ENCODE data around the gene VSIG4. TPM values are rescaled to one million over a fixed set of nuclear protein-coding genes. Genes with fewer than 3 reads are reported as not detected.

The VSIG4 gene
- total and polyA plus RNA-seq, 7 donors = 26.0 to 213 (median 102) TPM

- H3K27ac ChIP-seq = no peak overlapping the region
- no peaks in the 10 kb centered on the region for H3K9me3 ChIP-seq
- TF ChIP-seq POLR2A (IDR thresholded peaks at IDR 0.05) (no peak), CTCF (IDR thresholded peaks at IDR 0.05) (no peak), POLR2AphosphoS5 (IDR thresholded peaks at IDR 0.05) (no peak), EP300 (IDR thresholded peaks at IDR 0.05) (no peak)
- H3K27me3 ChIP-seq = no peaks in the 10 kb centered on the region
- H3K4me3 ChIP-seq = no peak overlapping the region
- no peaks in the 10 kb centered on the region for H3K36me3 ChIP-seq
- 56 to 84% methylated on average over 5 of the region's 5 CpGs for WGBS, 2 donors
- intact Hi-C loops (cut with DNase I) = no loop called here
- no peak for DNase-seq
- H3K4me1 ChIP-seq = no peaks in the 10 kb centered on the region
These were observed 26.6 kb downstream of the VSIG4 start for GRCh38 chrX:66013194-66013816.

GRCh38 chrX:66012094-66012534 is 27.8 kb downstream of the VSIG4 start:
- Histone ChIP-seq H3K4me3 (no peak overlapping the region), H3K4me1 (no peaks in the 10 kb centered on the region), H3K36me3 (no peaks in the 10 kb centered on the region), H3K27ac (no peak overlapping the region), H3K27me3 (no peaks in the 10 kb centered on the region), H3K9me3 (no peaks in the 10 kb centered on the region)
- 37 to 79% methylated on average over 1 of the region's 1 CpG for WGBS, 2 donors
- intact Hi-C loops (cut with DNase I) = no loop called here
- no peak for TF ChIP-seq CTCF (IDR thresholded peaks at IDR 0.05)
- DNase-seq = no peak

- WGBS, 2 donors = 85 to 98% methylated on average over 3 of the region's 3 CpGs
- no peaks in the 10 kb centered on the region for H3K9me3 ChIP-seq
- no peak for DNase-seq
- no peaks in the 10 kb centered on the region for H3K4me1 ChIP-seq
- H3K27me3 ChIP-seq = no peaks in the 10 kb centered on the region
- no peak overlapping the region for H3K27ac ChIP-seq
- H3K36me3 ChIP-seq = no peaks in the 10 kb centered on the region
- H3K4me3 ChIP-seq = no peak overlapping the region
- intact Hi-C loops (cut with DNase I) = no loop called here
- TF ChIP-seq CTCF (IDR thresholded peaks at IDR 0.05) (no peak), EP300 (IDR thresholded peaks at IDR 0.05) (no peak), POLR2A (IDR thresholded peaks at IDR 0.05) (no peak), POLR2AphosphoS5 (IDR thresholded peaks at IDR 0.05) (no peak)
These were observed 30.5 kb downstream of the VSIG4 start for GRCh38 chrX:66009231-66009845.

- intact Hi-C loops (cut with DNase I) = no loop called here
These were observed 31.4 kb downstream of the VSIG4 start for GRCh38 chrX:66008328-66008970.

More at GRCh38 chrX:66008328-66008970, 31.4 kb downstream of the VSIG4 start:
- H3K4me3 ChIP-seq = no peak overlapping the region
- no peaks in the 10 kb centered on the region for H3K27me3 ChIP-seq
- no peak overlapping the region for H3K27ac ChIP-seq
- no peaks in the 10 kb centered on the region for H3K9me3 ChIP-seq
- TF ChIP-seq EP300 (IDR thresholded peaks at IDR 0.05) (no peak), POLR2AphosphoS5 (IDR thresholded peaks at IDR 0.05) (no peak), CTCF (IDR thresholded peaks at IDR 0.05) (no peak), POLR2A (IDR thresholded peaks at IDR 0.05) (no peak)
- H3K36me3 ChIP-seq = no peaks in the 10 kb centered on the region
- H3K4me1 ChIP-seq = no peaks in the 10 kb centered on the region
- DNase-seq = no peak
- 69 to 90% methylated on average over 3 of the region's 3 CpGs for WGBS, 2 donors

All from sigmoid colon (tissue), 7 donors.